Measurements from ENCODE around the gene ZNF697.
"Not testable (repeated sequence)": the region's sequence is repeated elsewhere in the genome, so short reads cannot be mapped to it uniquely, and the experiment has no call there.

Gene ZNF697

GRCh38 chr1:119631433-119632102, 16.5 kb downstream of the ZNF697 start:
- DNase-seq (ENCODE audit: low read depth in 2 of 2) = peak in 1 of 2 experiments; percentile 33

- DNase-seq (ENCODE audit: low read depth in 2 of 2) = no peak
Measured at GRCh38 chr1:119631086-119631432, 17.0 kb downstream of the ZNF697 start.

GRCh38 chr1:119626841-119627240, 21.2 kb downstream of the ZNF697 start:
- peak; percentile 52 to 55 for DNase-seq (ENCODE audit: low read depth in 2 of 2)

- no peak for DNase-seq (ENCODE audit: low read depth in 2 of 2)
Measured at GRCh38 chr1:119626011-119626545, 22.0 kb downstream of the ZNF697 start.

GRCh38 chr1:119623678-119624077, 24.4 kb downstream of the ZNF697 start:
- DNase-seq (ENCODE audit: low read depth in 2 of 2) = no peak

GRCh38 chr1:119623193-119623515, 24.9 kb downstream of the ZNF697 start:
- no peak for DNase-seq (ENCODE audit: low read depth in 2 of 2)

GRCh38 chr1:119622311-119623192, 25.5 kb downstream of the ZNF697 start:
- DNase-seq (ENCODE audit: low read depth in 2 of 2) = no peak

- no peak for DNase-seq (ENCODE audit: low read depth in 2 of 2)
Measured at GRCh38 chr1:119621705-119622104, 26.4 kb downstream of the ZNF697 start.

- no peak for DNase-seq (ENCODE audit: low read depth in 2 of 2)
Measured at GRCh38 chr1:119617751-119618691, 30.0 kb downstream of the ZNF697 start.

GRCh38 chr1:119616748-119617147, 31.3 kb downstream of the ZNF697 start:
- not testable (repeated sequence) for DNase-seq (ENCODE audit: low read depth in 2 of 2)

GRCh38 chr1:119615100-119615499, 33.0 kb downstream of the ZNF697 start:
- not testable (repeated sequence) for DNase-seq (ENCODE audit: low read depth in 2 of 2)

GRCh38 chr1:119613769-119614720, 34.0 kb downstream of the ZNF697 start:
- DNase-seq (ENCODE audit: low read depth in 2 of 2) = peak; percentile 44 to 52

GRCh38 chr1:119611701-119612113, 36.4 kb downstream of the ZNF697 start:
- no peak for DNase-seq (ENCODE audit: low read depth in 2 of 2)

- DNase-seq (ENCODE audit: low read depth in 2 of 2) = not testable (repeated sequence)
Measured at GRCh38 chr1:119608816-119609215, 39.2 kb downstream of the ZNF697 start.

- DNase-seq (ENCODE audit: low read depth in 2 of 2) = not testable (repeated sequence)
Measured at GRCh38 chr1:119607087-119607807, 40.8 kb downstream of the ZNF697 start.

GRCh38 chr1:119606394-119606793, 41.7 kb downstream of the ZNF697 start:
- DNase-seq (ENCODE audit: low read depth in 2 of 2) = no peak

GRCh38 chr1:119605686-119606085, 42.4 kb downstream of the ZNF697 start:
- no peak for DNase-seq (ENCODE audit: low read depth in 2 of 2)

GRCh38 chr1:119605080-119605479, 43.0 kb downstream of the ZNF697 start:
- DNase-seq (ENCODE audit: low read depth in 2 of 2) = not testable (repeated sequence)

GRCh38 chr1:119603695-119604094, 44.4 kb downstream of the ZNF697 start:
- no peak for DNase-seq (ENCODE audit: low read depth in 2 of 2)

GRCh38 chr1:119603241-119603640, 44.8 kb downstream of the ZNF697 start:
- DNase-seq (ENCODE audit: low read depth in 2 of 2) = not testable (repeated sequence)
